Femur (tissue), 1 donor: ENCODE results near the gene SMPD3.

ENCODE experiments used
- DNase-seq: peaks from one replicate; pipeline ENCODE4 v3.0.0-alpha.2; 2017

Gene SMPD3

GRCh38 chr16:68401871-68402747, 46.2 kb downstream of the SMPD3 start:
- no peak for DNase-seq

- DNase-seq: no peak
Measured at GRCh38 chr16:68400924-68401460, 47.3 kb downstream of the SMPD3 start.

DNA sequence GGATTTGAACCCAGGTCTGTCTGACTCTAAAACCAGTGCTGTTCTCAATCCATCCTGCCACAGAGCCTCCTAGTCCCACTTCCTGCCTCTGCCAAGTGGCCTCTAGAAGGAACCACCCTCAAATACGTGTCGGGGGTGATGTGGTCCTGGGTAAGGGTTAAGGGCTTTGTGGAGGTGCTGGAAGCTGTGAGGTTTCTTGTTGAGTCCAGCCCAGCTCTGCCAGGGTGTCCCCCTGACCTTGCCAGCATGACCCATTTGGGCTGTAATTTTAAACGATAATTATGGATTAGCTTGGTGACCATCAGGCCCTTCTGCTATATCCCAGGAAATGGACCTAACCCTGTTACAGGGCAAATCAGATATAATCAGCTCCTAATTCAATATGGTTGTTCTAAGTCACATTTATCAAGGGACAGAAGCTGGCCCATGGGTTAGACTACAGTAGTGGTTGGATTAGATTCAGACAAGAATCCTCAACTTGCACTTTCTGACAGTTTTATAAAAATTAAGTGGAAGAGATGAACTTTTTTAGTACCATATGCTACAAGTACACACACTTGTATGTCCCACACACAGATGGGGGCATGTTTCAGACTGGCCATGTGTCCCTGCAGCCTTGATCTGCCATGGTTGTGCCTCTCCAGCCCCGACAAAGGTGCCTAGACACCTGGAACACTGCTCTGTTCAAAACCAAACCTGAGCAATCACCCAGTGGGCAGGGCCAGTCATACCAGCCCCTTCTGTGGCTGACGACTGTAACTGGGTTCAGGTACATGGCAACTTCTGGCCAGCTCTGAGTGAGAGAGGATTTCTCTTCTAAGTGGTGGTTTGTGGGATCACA, 48.0 kb downstream of the SMPD3 start:
- DNase-seq: no peak

DNA sequence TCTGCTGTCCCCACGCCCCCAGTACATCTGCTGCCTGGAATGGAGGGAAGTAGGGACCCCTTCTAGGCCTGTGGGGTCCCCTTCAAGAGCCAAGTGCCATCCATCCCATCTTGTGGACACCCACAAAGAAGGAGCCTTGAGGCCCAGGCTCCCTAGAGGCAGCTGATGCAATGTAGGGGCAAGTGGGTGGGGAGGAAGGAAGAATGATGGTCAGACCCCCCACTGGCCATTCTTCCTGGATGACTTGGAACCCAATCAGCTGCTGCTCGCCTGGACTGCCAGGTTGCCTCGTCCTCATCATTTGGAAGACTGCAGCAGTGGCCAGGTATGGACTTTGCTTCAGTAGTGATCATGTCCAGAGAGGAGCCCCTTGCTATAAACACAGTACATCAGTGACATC, 48.9 kb downstream of the SMPD3 start:
- no peak for DNase-seq

DNA sequence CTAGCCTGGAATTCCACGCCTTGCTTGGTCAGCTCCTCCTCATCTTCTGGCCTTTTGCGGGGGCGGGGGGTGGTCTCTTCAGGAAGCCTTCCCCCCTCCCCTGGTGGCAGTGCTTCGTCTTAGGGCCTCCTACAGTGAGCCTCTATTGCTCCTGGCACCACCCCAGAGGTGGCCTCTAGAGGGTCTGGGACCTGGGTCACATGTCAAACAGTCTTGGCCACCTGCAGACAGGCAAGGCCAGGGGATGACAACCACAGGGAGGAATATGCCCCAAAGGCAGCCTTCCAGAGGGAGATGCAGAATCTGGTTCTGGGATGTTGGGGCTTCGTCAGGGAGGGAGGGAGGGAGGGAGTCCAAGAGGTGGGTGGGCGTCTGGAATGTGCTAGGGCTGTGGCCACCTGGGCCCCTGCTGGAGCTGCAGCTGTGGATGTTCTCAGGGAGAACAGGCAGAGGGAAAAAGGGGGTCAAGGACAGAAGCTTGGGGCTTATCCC, 50.6 kb downstream of the SMPD3 start:
- DNase-seq: peak; percentile 48

DNA sequence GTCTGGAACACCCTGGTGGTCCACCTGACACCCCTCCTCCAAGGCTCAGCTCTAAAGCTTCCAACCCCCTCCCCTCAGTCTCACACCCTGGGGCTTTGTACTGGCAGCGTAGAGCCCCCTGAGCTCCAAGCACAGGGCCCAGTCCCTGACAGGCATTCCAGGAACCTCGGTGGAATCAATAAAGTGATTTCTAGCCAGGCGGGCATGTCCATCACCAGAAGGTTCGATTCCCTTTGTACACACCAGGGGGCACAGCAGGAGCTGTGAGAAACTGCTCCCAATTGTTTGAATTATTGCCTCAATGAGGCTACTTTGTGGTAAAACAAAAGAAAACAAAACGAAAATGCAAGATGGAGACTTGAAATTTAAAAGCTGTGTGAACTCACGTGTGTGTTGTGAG, 51.8 kb downstream of the SMPD3 start:
- no peak for DNase-seq

GRCh38 chr16:68395815-68396214, 52.5 kb downstream of the SMPD3 start:
- DNase-seq: no peak

DNA sequence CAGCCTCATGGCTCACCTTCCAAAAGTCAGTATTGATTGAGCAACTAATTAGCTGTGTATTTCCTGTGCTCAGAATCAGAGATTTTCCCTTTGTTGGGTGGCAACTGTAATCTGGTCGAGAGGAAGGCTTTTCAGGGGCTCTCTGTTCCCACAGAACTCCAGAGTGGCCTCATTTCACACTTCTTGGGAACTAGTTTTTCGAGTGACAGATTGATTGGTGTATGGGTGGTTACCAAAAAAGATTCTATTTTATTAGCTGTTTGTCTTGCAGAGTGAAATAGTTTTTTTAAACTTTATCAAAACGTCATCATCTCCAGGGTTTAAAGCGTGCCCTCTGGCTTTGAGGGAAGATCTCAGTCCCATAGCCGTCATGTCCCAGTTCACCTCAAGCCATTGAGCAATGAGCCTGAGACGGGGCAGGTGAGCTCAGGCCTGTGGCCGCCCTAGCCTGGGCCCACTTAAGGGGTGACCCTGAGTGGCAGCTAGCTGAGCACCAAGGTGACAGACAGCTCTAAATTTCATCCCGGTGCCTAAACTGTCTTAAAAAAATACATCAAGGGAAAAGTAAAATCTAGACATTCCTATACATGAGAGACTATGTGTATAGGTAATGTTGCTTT, 53.0 kb downstream of the SMPD3 start:
- DNase-seq: no peak

- DNase-seq: no peak
Measured at GRCh38 chr16:68393333-68393732, 55.0 kb downstream of the SMPD3 start.

DNA sequence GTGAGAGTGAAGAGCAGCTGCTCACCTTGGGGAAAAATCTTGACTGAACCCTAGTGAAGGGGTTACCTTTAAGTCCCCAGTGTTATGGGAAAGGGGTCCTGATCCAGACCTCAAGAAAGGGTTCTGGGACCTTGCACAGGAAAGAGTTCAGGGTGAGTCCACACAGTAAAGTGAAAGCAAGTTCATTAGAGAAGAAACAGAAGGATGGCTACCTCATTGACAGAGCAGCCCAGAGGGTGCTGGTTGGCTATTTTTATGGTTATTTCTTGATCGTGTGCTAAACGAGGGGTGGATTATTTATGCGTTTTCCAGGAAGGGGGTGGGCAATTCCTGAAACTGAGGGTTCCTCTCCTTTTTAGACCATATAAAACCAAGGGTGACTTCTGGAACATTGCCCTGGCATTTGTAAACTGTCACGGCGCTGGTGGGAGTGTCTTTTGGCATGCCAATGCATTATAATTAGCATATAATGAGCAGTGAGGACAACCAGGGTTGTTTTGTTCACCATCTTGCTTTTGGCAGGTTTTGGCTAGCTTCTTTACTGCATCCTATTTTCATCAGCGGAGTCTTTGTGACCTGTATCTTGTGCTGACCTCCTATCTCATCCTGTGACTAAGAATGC, 58.4 kb downstream of the SMPD3 start:
- DNase-seq: no peak

DNA sequence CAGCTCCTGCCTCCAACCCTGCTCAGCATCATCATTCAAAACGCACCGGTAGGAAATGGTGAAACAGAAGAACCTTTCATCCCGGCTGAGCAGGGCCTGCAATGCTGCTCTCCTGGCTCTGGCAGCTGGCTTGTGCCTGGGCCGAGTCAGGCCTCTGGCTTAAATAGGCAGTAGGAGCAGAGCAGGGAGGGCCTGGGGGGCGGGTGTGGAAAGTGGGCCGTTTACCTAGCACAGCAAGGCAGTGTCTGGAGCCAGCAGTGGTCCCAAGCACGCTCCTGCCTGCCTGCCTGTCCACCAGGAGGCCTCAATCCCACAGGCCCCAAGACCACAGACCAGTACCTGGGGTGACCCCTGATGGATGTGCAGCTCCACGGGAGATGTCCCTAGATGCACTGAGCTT, 59.3 kb downstream of the SMPD3 start:
- peak; percentile 65 for DNase-seq

DNA sequence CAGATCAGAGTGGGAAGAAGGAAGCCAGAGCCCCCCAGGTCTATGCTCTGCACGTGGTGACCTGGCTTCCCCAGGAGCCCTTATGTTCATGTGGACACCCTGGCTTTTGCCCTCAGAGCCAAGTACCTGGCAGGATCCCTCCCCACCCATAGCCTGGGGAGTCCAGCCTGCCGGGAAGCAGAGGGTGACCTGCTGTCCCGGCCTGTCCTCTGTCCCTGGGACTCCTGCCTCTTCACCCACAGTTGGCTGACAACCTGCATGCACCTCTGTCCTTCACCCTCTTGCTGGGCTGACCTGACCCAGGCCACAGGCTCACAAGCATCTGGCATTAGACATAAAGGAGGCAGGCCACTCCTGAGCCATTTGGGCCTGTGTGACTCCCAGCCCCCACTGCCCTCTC, 60.2 kb downstream of the SMPD3 start:
- DNase-seq: no peak

DNA sequence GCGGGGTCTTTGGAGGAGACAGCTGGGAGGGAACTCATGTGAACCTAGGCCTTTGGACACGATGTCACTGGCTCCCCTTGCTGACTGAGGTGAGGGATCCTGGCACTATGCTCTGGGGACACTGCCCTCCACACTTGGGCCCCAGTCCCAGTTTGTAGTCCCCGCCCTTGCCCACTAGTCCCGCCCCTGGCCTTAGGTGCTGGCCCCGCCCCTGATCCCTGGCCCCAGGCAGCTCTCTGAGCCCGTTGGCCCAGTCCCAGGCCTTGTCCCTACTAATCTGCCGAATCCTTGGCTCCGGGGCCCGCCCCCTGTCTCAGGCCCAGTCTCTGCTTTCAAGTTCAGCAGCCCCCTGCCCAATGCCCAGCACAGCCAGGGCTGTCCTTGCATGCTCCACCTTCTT, 61.0 kb downstream of the SMPD3 start:
- no peak for DNase-seq

DNA sequence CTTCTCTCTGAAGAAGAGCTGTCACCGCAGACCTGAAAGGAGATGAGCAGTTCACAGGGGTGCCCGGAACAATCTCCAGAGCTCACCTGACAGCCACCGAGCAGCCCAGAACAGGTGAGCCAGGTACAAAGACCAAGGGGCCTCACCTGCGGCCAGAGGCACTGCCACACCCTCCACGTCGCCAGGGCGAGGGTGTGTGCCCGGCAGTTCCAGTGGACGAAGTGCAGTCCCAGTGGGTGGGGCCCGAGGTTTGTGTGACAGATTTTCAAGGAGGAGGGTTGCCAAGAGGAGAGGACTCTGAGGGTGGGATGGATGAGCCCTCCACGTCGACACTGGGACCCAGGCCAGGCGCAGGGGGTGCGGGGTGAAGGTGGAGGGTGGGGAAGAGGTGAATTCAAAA, 61.7 kb downstream of the SMPD3 start:
- no peak for DNase-seq

DNA sequence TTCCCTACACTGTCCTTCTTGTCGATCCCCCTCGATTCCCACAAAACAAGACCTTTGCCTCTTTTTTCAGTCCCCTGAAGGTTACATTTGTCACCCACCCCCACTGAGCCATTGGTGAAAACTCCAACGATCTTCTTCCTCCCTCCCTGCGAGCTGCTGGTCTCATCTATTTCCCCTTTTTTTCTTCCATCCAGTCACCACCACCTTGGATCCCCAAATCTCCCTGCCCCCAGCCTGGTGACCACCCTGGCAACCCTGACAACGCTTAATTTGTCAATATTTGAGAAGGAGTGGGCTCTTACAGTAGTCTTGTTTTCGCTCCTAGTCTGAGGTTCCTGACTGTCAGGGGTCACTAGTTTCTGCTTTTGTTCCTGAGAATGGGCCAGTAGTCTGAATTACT, 62.9 kb downstream of the SMPD3 start:
- DNase-seq: no peak

DNA sequence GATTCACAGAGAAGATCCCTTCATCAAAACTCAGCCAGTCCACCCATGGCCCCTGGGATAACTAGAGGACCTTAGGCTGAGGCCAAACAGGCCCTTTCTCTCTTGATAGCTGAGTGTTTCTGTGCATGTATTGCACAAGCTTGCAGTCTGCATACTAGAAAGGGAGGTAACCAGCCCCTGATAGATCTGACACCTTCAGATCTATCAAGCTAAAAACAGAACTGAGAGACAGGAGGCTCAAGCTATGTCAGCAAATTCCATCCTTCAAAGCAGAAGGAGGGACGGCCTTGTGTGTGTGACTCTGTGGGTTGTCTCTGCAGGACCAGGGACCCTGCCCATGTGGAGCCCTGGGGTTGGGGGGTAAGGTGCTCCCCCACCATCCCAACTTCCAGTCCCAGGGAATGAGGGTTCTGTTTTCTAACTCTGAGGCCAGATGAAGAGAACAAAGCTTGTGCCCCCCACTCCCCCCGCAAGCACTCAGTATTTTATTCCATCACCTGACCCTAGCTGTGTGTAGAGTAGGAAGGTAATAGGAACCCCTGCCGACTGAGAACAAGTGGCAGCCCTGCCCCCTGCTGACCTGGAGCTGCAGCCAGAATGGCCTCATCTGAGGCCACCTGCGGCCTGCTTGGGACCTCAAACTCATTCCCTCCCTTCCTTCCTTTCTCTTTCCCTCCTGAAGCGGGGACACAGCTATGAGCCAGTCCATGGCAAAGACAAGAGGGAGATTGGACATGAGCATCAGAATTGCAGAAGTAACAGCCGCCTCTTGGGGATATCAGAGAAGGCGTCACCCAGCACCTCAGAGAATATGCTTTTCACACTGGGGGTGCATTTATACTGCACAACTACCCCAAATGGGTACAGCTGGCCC, 63.8 kb downstream of the SMPD3 start:
- DNase-seq: no peak

DNA sequence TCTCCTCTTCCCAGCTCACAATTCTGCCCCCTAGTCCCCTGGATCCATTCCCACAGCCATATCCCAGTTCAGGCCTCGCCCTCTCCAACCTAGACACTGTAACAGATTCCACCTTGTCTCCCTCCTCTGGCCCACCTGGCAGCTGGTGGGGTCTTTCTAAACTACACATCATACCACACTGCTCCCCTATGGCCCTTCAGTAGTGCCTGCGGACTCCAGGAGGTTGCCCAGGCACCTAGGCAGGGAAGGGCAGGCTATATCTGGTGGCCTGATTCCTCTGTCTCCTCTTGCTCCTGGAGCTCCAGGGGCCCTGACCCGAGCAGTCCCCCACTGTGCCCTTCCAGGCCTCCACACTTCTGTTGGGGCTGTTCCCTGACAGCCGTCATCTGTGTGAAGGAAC, 64.5 kb downstream of the SMPD3 start:
- DNase-seq: no peak

GRCh38 chr16:68382296-68382718, 66.0 kb downstream of the SMPD3 start:
- no peak for DNase-seq

GRCh38 chr16:68381363-68381724, 67.0 kb downstream of the SMPD3 start:
- DNase-seq: no peak

DNA sequence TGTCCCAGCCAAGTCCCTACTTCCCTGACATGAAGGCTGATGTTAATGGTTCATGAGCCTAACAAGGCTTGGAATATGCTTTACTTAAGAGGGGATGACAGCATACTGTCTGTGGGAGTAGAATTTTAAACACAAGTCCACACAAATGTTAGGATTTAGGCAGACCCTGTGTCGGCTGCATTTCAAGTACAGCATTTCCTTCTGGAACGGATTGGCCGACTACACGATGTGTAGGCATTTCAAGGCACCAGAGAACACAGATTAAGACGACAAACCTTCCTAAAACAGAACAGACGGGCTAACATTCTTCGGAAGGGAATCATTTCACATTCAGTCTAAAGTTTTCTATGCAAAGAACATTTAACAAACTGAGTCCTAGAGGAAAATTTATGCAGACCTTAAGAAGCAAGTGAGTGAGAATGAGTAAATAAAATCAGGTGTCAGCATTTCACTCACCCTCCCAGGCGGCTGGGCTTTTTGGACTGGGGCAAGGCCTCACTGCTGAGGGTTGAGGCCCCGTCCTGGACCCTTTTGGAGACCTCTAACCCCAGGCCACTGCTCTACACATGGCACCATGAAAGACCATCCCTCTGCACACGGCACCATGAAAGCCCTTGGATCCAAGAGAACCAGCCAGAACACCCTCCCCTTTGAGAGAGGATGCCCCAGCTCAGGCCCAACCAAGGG, 67.5 kb downstream of the SMPD3 start:
- DNase-seq: no peak

DNA sequence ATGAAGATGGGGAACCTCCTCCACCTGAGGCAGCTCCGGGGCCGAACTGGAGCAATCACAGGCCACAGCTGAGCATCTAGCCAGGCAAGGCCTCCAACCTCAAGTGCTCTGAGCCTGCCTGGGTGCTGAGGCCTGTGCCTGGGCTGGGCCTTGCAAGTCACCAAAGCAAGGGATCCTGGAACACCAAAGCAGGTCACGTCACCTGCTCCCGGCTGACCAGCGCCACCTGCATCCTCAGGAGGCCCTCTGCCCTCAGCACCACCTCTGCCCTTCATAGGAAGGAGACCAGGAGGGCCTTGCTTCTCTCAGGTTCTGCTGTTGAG, 68.0 kb downstream of the SMPD3 start:
- no peak for DNase-seq
